Activated CD8-positive, alpha-beta memory T cell treated with anti-CD3 and anti-CD28 coated beads for 36 hours (primary cell): Measurements from ENCODE around the gene DNAL4. TPM values are rescaled to one million over a fixed set of nuclear protein-coding genes. Genes with fewer than 3 reads are reported as not detected.

Source experiments
- total RNA-seq, 2 experiments: library from RNA; stranded (reverse); gene quantifications; one replicate each; pipeline ENCODE4 v1.2.3, GENCODE V29; 2021

The DNAL4 gene
- total RNA-seq, 2 experiments from 2014 or later: 8.9 to 9.5 TPM

Other genes starting within 250 kb of the DNAL4 start
- 10 to 100 TPM; 14.4 to 14.7 TPM for gene DMC1, start 224.0 kb downstream of the DNAL4 start, total RNA-seq
- under 1 TPM; 0.40 TPM for gene FAM227A, start 137.8 kb downstream of the DNAL4 start, total RNA-seq
- gene CBY1, start 137.5 kb downstream of the DNAL4 start, total RNA-seq: 10 to 100 TPM; 13.6 to 16.3 TPM
- gene TOMM22, start 112.2 kb downstream of the DNAL4 start, total RNA-seq: 100 to 1,000 TPM; 192 to 195 TPM
- gene JOSD1, start 93.2 kb downstream of the DNAL4 start, total RNA-seq: 10 to 100 TPM; 90.6 to 95.1 TPM
- gene GTPBP1, start 88.2 kb downstream of the DNAL4 start, total RNA-seq: 10 to 100 TPM; 66.6 to 67.4 TPM
- 10 to 100 TPM; 96.4 to 96.9 TPM for gene SUN2, start 38.1 kb downstream of the DNAL4 start, total RNA-seq
- gene NPTXR, start 49.9 kb upstream of the DNAL4 start, total RNA-seq: 1 to 10 TPM; 3.3 to 3.6 TPM
- gene CBX6, start 78.1 kb upstream of the DNAL4 start, total RNA-seq: 100 to 1,000 TPM; 162 to 166 TPM
- gene APOBEC3A, start 163.5 kb upstream of the DNAL4 start, total RNA-seq: not detected
- gene APOBEC3B, start 188.2 kb upstream of the DNAL4 start, total RNA-seq: 10 to 100 TPM; 10.4 to 10.7 TPM
- gene APOBEC3C, start 220.1 kb upstream of the DNAL4 start, total RNA-seq: 100 to 1,000 TPM; 117 to 120 TPM
- 10 to 100 TPM; 44.6 to 45.2 TPM for gene APOBEC3D, start 227.0 kb upstream of the DNAL4 start, total RNA-seq
- gene APOBEC3F, start 246.7 kb upstream of the DNAL4 start, total RNA-seq: 10 to 100 TPM; 28.6 to 30.0 TPM